OCI-LY7 (cell line): ENCODE results near the gene TBL1XR1. TPM values are rescaled to one million over a fixed set of nuclear protein-coding genes. Genes with fewer than 3 reads are reported as not detected.

Experiments used
- BruUV-seq: library from RNA; stranded (reverse); fragments of 400-500 nt; replicated peaks from 2 replicates; lab custom pipeline; 2021; lab: Mats Ljungman, UMichigan
- CTCF ChIA-PET: fragments of 300-600 bp; sonication (Branson Sonifier 250); formaldehyde crosslinking; loops from one replicate; lab custom pipeline; 2022; ENCODE audit warnings: antibody characterized with exemption; ENCODE audit not compliant: unreplicated experiment; lab: Charles Lee
- POLR2A ChIA-PET: fragments of 300-600 bp; sonication (Branson Sonifier 250); formaldehyde crosslinking; loops from one replicate; lab custom pipeline; 2022; ENCODE audit warnings: antibody characterized with exemption; lab: Charles Lee
- DNase-seq: peaks from one replicate; pipeline ENCODE4 v3.0.0-alpha.2; 2015; ENCODE audit warnings: low spot score
- H2AFZ ChIP-seq: fragments of 200-600 bp; sonication (generic), shearing (Covaris generic); 2 replicates; pipeline ENCODE4 v1.6.1; 2014; ENCODE audit warnings: mild to moderate bottlenecking, antibody characterized with exemption, low read length, moderate library complexity
- H3K27ac ChIP-seq: fragments of 200-600 bp; sonication (generic); 2 replicates; pipeline ENCODE4 v1.5.1; 2014; ENCODE audit warnings: mixed run types, low read depth, mild to moderate bottlenecking, moderate library complexity, low read length, inconsistent platforms; ENCODE audit not compliant: poor library complexity, severe bottlenecking
- H3K36me3 ChIP-seq: fragments of 200-600 bp; sonication (generic); 2 replicates; pipeline ENCODE4 v1.6.1; 2014; ENCODE audit warnings: mild to moderate bottlenecking, antibody characterized with exemption, low read length, moderate library complexity, mixed read lengths; ENCODE audit not compliant: insufficient read depth
- H3K4me1 ChIP-seq: fragments of 200-600 bp; sonication (generic); 2 replicates; pipeline ENCODE4 v1.5.1; 2014; ENCODE audit warnings: mild to moderate bottlenecking, low read length; ENCODE audit not compliant: insufficient read depth, poor library complexity, severe bottlenecking
- H3K4me2 ChIP-seq: fragments of 200-600 bp; sonication (generic); 2 replicates; pipeline ENCODE4 v1.6.1; 2014; ENCODE audit warnings: mild to moderate bottlenecking, low read length
- H3K4me3 ChIP-seq: fragments of 200-600 bp; sonication (generic); 2 replicates; pipeline ENCODE4 v1.5.1; 2014; ENCODE audit warnings: mild to moderate bottlenecking, low read depth, low read length; ENCODE audit not compliant: poor library complexity, severe bottlenecking
- H3K79me2 ChIP-seq: fragments of 200-600 bp; sonication (generic); 2 replicates; pipeline ENCODE4 v1.6.1; 2016; ENCODE audit warnings: low read depth, mild to moderate bottlenecking, low read length, moderate library complexity, mixed read lengths; ENCODE audit not compliant: insufficient read depth
- H3K9me2 ChIP-seq: fragments of 200-600 bp; sonication (generic); 2 replicates; pipeline ENCODE4 v1.6.1; 2016; ENCODE audit warnings: mild to moderate bottlenecking, low read length, mixed read lengths; ENCODE audit not compliant: insufficient read depth
- H3K9me3 ChIP-seq: fragments of 200-600 bp; sonication (generic); 2 replicates; pipeline ENCODE4 v1.6.1; 2014; ENCODE audit warnings: mild to moderate bottlenecking, mixed run types, low read length, mixed read lengths
- H4K20me1 ChIP-seq: fragments of 200-600 bp; sonication (generic); 2 replicates; pipeline ENCODE4 v1.6.1; 2014; ENCODE audit warnings: mild to moderate bottlenecking, antibody characterized with exemption, low read length, moderate library complexity, mixed read lengths; ENCODE audit not compliant: insufficient read depth
- EZH2phosphoT487 ChIP-seq: fragments of 200-600 bp; sonication (generic); IDR thresholded peaks from 2 replicates; pipeline ENCODE4 v1.6.1; 2018; ENCODE audit warnings: low read depth, borderline replicate concordance, mild to moderate bottlenecking, mixed run types, antibody characterized with exemption, low read length, moderate library complexity, mixed read lengths
- intact Hi-C: fragments of 100-400 bp; cut with micrococcal nuclease; formaldehyde crosslinking; loops from one replicate; pipeline ENCODE4 v1.10.0; 2022; ENCODE audit not compliant: unreplicated experiment
- total RNA-seq, 2 experiments: library from RNA; depleted of rRNA in 1 of 2; stranded (reverse); fragments of >200 nt in 1 of 2; shearing (Covaris generic) in 1 of 2; gene quantifications; 2 replicates each; pipeline ENCODE4 v1.2.3, GENCODE V29; 2014 to 2022
- TF ChIP-seq, protein P1 (sequence below): fragments of 200-600 bp; sonication (generic); conservative IDR thresholded peaks from 2 replicates; pipeline ENCODE4 v1.5.1; 2014; ENCODE audit warnings: mild to moderate bottlenecking, antibody characterized with exemption, low read length, moderate library complexity, mixed read lengths

The TBL1XR1 gene
- total RNA-seq, 2 experiments from 2014 or later = 103 to 158 TPM

DNA sequence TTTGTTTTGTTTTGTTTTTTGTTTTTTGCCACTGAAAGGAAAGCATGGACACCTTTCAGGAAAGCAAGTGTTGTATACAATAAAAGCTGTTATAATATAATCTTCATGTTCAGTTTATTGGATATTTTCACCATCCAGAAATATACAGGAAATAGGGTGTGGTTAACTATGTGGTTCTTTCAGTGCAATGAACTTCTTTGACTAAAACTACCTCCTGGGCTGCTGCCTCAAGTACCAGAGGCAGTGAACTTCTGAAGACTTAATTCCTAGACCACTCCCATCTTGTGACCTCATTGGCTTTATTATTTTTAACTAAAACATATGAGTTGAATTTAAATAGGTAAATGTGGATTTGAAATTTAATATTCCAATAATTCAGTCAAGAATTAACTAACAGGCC, 27.1 kb upstream of the TBL1XR1 start:
- Histone ChIP-seq H3K4me2 (no peak overlapping the region), H2AFZ (no peak overlapping the region), H3K9me2 (no peaks in the 10 kb centered on the region), H3K36me3 (no peaks in the 10 kb centered on the region), H3K4me3 (no peak overlapping the region), H3K79me2 (no peaks in the 10 kb centered on the region), H4K20me1 (no peaks in the 10 kb centered on the region), H3K27ac (no peak overlapping the region), H3K4me1 (peaks cover 18% of the 10 kb centered on the region), H3K9me3 (peaks cover under 1% of the 10 kb centered on the region; the same call in 1 of the 2 replicates)
- no TSS peak for BruUV-seq
- intact Hi-C loops = no loop called here
- TF ChIP-seq, protein P1, sequence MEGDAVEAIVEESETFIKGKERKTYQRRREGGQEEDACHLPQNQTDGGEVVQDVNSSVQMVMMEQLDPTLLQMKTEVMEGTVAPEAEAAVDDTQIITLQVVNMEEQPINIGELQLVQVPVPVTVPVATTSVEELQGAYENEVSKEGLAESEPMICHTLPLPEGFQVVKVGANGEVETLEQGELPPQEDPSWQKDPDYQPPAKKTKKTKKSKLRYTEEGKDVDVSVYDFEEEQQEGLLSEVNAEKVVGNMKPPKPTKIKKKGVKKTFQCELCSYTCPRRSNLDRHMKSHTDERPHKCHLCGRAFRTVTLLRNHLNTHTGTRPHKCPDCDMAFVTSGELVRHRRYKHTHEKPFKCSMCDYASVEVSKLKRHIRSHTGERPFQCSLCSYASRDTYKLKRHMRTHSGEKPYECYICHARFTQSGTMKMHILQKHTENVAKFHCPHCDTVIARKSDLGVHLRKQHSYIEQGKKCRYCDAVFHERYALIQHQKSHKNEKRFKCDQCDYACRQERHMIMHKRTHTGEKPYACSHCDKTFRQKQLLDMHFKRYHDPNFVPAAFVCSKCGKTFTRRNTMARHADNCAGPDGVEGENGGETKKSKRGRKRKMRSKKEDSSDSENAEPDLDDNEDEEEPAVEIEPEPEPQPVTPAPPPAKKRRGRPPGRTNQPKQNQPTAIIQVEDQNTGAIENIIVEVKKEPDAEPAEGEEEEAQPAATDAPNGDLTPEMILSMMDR = no peak
- no peak for TF ChIP-seq EZH2phosphoT487
- ChIA-PET POLR2A (interaction anchor here (0.7 kb wide), 2 partner anchors 33 to 97 kb away, joined by 3 to 4 read pairs; no protein-coding TSS in a partner anchor), CTCF (no interaction called here)
- no peak for DNase-seq

DNA sequence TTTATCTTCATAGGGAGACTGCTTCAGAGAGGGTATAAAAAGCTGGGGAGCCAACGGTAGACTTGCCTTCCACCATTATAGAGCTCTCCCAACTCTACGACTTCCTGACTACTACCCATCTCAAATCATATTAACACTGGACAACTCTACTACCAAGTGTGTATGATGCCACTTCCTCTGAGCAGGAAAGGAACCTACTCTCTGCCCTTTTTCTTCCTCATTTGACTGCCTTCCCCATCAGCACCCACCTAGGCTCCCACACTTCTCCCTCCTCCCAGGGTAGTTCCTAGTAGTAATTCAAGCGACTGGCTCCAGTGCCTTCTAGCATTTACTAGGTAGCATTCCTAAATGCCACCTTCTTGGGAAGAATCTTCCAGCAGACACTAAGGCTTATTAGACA, 24.5 kb upstream of the TBL1XR1 start:
- Histone ChIP-seq H4K20me1 (no peaks in the 10 kb centered on the region), H2AFZ (peak overlapping the region; percentile 5; the same call in 1 of the 2 replicates), H3K9me3 (no peaks in the 10 kb centered on the region), H3K79me2 (no peaks in the 10 kb centered on the region), H3K4me1 (peaks cover 15% of the 10 kb centered on the region), H3K9me2 (no peaks in the 10 kb centered on the region), H3K4me2 (no peak overlapping the region), H3K4me3 (no peak overlapping the region), H3K36me3 (no peaks in the 10 kb centered on the region), H3K27ac (no peak overlapping the region)
- intact Hi-C loops = no loop called here
- CTCF ChIA-PET = no interaction called here
- no peak for TF ChIP-seq EZH2phosphoT487
- TF ChIP-seq, protein P1 = no peak
- POLR2A ChIA-PET = interaction anchor here (1.4 kb wide), 1 partner anchor 23 kb away, joined by 3 read pairs; no protein-coding TSS in a partner anchor
- no TSS peak for BruUV-seq
- no peak for DNase-seq

DNA sequence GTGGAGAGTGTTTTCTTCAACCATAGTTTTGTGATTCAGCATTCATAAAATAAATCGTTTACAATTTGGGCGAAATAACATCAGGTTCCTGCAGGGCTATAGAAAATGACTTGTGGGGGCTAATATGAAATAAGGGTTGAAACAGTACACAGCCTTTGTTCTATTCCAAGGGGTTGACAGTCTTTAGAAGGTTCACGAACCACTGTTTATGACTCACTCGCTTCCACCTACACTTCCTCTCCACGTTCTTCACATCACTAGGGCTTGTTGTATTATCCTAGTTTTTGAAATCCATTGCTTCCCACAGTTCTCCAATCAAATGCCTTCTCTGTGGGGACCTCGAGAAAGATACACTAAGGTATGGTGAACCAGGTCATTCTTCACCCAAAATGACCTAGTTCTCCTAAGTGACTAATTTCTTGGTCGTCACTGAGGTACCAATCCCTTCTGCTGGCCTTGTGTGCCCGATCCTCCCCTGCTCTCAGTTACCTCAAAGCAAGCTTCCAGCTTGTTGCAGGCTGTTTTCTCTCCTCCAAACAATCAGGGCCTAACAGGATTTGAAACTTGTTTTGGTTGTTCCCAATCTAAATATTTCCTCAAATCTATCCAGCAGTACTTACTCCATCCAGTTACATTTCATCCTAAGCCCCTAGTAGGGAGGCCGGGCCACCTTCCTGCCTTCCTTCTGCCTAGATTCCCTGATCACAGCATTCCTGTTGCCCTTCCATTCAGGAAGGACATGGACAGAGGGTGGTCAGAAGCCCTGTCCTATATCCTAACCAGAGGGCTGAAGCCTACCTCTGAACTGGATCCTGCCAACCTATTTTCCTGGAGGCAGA, 23.1 kb upstream of the TBL1XR1 start:
- no TSS peak for BruUV-seq
- DNase-seq = no peak
- H3K4me3 ChIP-seq = no peak overlapping the region
- TF ChIP-seq, protein P1 = no peak
- no peak for TF ChIP-seq EZH2phosphoT487
- H4K20me1 ChIP-seq = no peaks in the 10 kb centered on the region
- H3K4me1 ChIP-seq = peaks cover 15% of the 10 kb centered on the region
- intact Hi-C loops = no loop called here
- H2AFZ ChIP-seq = peak overlapping the region; percentile 66; the same call in 1 of the 2 replicates
- H3K27ac ChIP-seq = no peak overlapping the region
- no peaks in the 10 kb centered on the region for H3K9me3 ChIP-seq
- H3K79me2 ChIP-seq = no peaks in the 10 kb centered on the region
- H3K36me3 ChIP-seq = no peaks in the 10 kb centered on the region
- ChIA-PET CTCF (no interaction called here), POLR2A (interaction anchor here (1.1 to 1.2 kb wide), 2 partner anchors 13 to 75 kb away, joined by 3 read pairs; no protein-coding TSS in a partner anchor)
- H3K4me2 ChIP-seq = 0 out of 2 replicates have a peak overlapping the region, but pooled peaks have one; percentile 18
- H3K9me2 ChIP-seq = no peaks in the 10 kb centered on the region
